HG03469 (cell line): ENCODE measurements around the gene UQCR11.

Experiments used
- ATAC-seq: cut with Tn5 transposase; IDR thresholded peaks from one replicate; pipeline ENCODE4 v1.9.1; 2021; ENCODE audit warnings: mild to moderate bottlenecking, moderate library complexity, moderate number of reproducible peaks; ENCODE audit not compliant: unreplicated experiment

Gene UQCR11

GRCh38 chr19:1636325-1637236 lies 31.3 kb upstream of the UQCR11 start:
- ATAC-seq: no peak

- no peak for ATAC-seq
These were observed 29.6 kb upstream of the UQCR11 start for GRCh38 chr19:1634938-1635243.

GRCh38 chr19:1634242-1634937 lies 29.1 kb upstream of the UQCR11 start:
- ATAC-seq: no peak

- ATAC-seq: no peak
These were observed 28.1 kb upstream of the UQCR11 start for GRCh38 chr19:1633269-1633826.

- no peak for ATAC-seq
These were observed 27.4 kb upstream of the UQCR11 start for GRCh38 chr19:1632462-1633268.

GRCh38 chr19:1631557-1632100 lies 26.4 kb upstream of the UQCR11 start:
- ATAC-seq: no peak

GRCh38 chr19:1630811-1631210 lies 25.5 kb upstream of the UQCR11 start:
- no peak for ATAC-seq

GRCh38 chr19:1630012-1630411 lies 24.8 kb upstream of the UQCR11 start:
- ATAC-seq: no peak

- no peak for ATAC-seq
These were observed 24.1 kb upstream of the UQCR11 start for GRCh38 chr19:1629256-1629808.

GRCh38 chr19:1627194-1627593 lies 21.9 kb upstream of the UQCR11 start:
- ATAC-seq: no peak

GRCh38 chr19:1626417-1627010 lies 21.3 kb upstream of the UQCR11 start:
- ATAC-seq: no peak

- no peak for ATAC-seq
These were observed 19.2 kb upstream of the UQCR11 start for GRCh38 chr19:1624458-1624857.

- ATAC-seq: no peak
These were observed 17.3 kb upstream of the UQCR11 start for GRCh38 chr19:1622541-1622940.

GRCh38 chr19:1622007-1622406 lies 16.7 kb upstream of the UQCR11 start:
- no peak for ATAC-seq

- ATAC-seq: no peak
These were observed 16.3 kb upstream of the UQCR11 start for GRCh38 chr19:1621574-1621973.

- ATAC-seq: no peak
These were observed 15.8 kb upstream of the UQCR11 start for GRCh38 chr19:1621021-1621420.

- ATAC-seq: no peak
These were observed 15.2 kb upstream of the UQCR11 start for GRCh38 chr19:1620502-1620901.

- no peak for ATAC-seq
These were observed 14.4 kb upstream of the UQCR11 start for GRCh38 chr19:1619703-1620102.

- ATAC-seq: no peak
These were observed 13.8 kb upstream of the UQCR11 start for GRCh38 chr19:1619094-1619439.
